ENCODE data around the gene TTLL9. TPM values are rescaled to one million over a fixed set of nuclear protein-coding genes. Genes with fewer than 3 reads are reported as not detected.

TTLL9 gene
- total RNA-seq, 2 experiments from 2014 or later, result not detected

GRCh38 chr20:31984981-31985471 is 114.6 kb downstream of the TTLL9 start:
- no peak overlapping the region for H3K27ac Mint-ChIP-seq
- CTCF ChIA-PET, result interaction anchor here (0.6 kb wide), 1 partner anchor 351 kb away, joined by 3 read pairs; no protein-coding TSS in a partner anchor
- H3K27me3 Mint-ChIP-seq, result peaks cover 7% of the 10 kb centered on the region
- H3K36me3 Mint-ChIP-seq (ENCODE audit: low read depth), result no peaks in the 10 kb centered on the region
- H3K4me1 Mint-ChIP-seq, result no peaks in the 10 kb centered on the region
- POLR2A ChIA-PET, result no interaction called here
- no peak overlapping the region for H3K4me3 Mint-ChIP-seq
- no peak for DNase-seq
- H3K9me3 Mint-ChIP-seq, result no peaks in the 10 kb centered on the region

GRCh38 chr20:31987744-31988143 is 117.3 kb downstream of the TTLL9 start:
- no peaks in the 10 kb centered on the region for H3K4me1 Mint-ChIP-seq
- DNase-seq, result no peak
- peaks cover 10% of the 10 kb centered on the region for H3K27me3 Mint-ChIP-seq
- H3K9me3 Mint-ChIP-seq, result no peaks in the 10 kb centered on the region
- ChIA-PET POLR2A (no interaction called here), CTCF (no interaction called here)
- H3K4me3 Mint-ChIP-seq, result no peak overlapping the region
- H3K27ac Mint-ChIP-seq, result no peak overlapping the region
- H3K36me3 Mint-ChIP-seq (ENCODE audit: low read depth), result no peaks in the 10 kb centered on the region

- H3K27ac Mint-ChIP-seq, result no peak overlapping the region
- no peaks in the 10 kb centered on the region for H3K4me1 Mint-ChIP-seq
- CTCF ChIA-PET, result no interaction called here
- no peak overlapping the region for H3K4me3 Mint-ChIP-seq
- no peaks in the 10 kb centered on the region for H3K9me3 Mint-ChIP-seq
- H3K36me3 Mint-ChIP-seq (ENCODE audit: low read depth), result no peaks in the 10 kb centered on the region
- POLR2A ChIA-PET, result no interaction called here
- no peak for DNase-seq
- H3K27me3 Mint-ChIP-seq, result peaks cover 15% of the 10 kb centered on the region
Observed at GRCh38 chr20:31988430-31989015, 118.1 kb downstream of the TTLL9 start.

GRCh38 chr20:31989030-31989645 is 118.7 kb downstream of the TTLL9 start:
- ChIA-PET CTCF (no interaction called here), POLR2A (no interaction called here)
- H3K4me3 Mint-ChIP-seq, result no peak overlapping the region
- H3K4me1 Mint-ChIP-seq, result no peaks in the 10 kb centered on the region
- no peak for DNase-seq
- H3K36me3 Mint-ChIP-seq (ENCODE audit: low read depth), result no peaks in the 10 kb centered on the region
- H3K27ac Mint-ChIP-seq, result no peak overlapping the region
- peaks cover 21% of the 10 kb centered on the region for H3K27me3 Mint-ChIP-seq
- H3K9me3 Mint-ChIP-seq, result no peaks in the 10 kb centered on the region

- H3K9me3 Mint-ChIP-seq, result no peaks in the 10 kb centered on the region
- no peaks in the 10 kb centered on the region for H3K4me1 Mint-ChIP-seq
- ChIA-PET POLR2A (no interaction called here), CTCF (no interaction called here)
- no peak overlapping the region for H3K4me3 Mint-ChIP-seq
- no peak for DNase-seq
- H3K27me3 Mint-ChIP-seq, result peaks cover 33% of the 10 kb centered on the region
- H3K27ac Mint-ChIP-seq, result no peak overlapping the region
- no peaks in the 10 kb centered on the region for H3K36me3 Mint-ChIP-seq (ENCODE audit: low read depth)
Observed at GRCh38 chr20:31990641-31991338, 120.4 kb downstream of the TTLL9 start.

GRCh38 chr20:31991339-31991705 is 120.9 kb downstream of the TTLL9 start:
- Mint-ChIP-seq H3K27ac (no peak overlapping the region), H3K4me3 (no peak overlapping the region), H3K9me3 (no peaks in the 10 kb centered on the region), H3K27me3 (peaks cover 37% of the 10 kb centered on the region), H3K4me1 (no peaks in the 10 kb centered on the region), H3K36me3 (ENCODE audit: low read depth) (no peaks in the 10 kb centered on the region)
- ChIA-PET POLR2A (no interaction called here), CTCF (no interaction called here)
- no peak for DNase-seq

- Mint-ChIP-seq H3K4me3 (no peak overlapping the region), H3K27me3 (peaks cover 42% of the 10 kb centered on the region), H3K36me3 (ENCODE audit: low read depth) (no peaks in the 10 kb centered on the region), H3K4me1 (no peaks in the 10 kb centered on the region), H3K9me3 (no peaks in the 10 kb centered on the region), H3K27ac (no peak overlapping the region)
- no peak for DNase-seq
- ChIA-PET CTCF (no interaction called here), POLR2A (interaction anchor here (0.8 kb wide), 1 partner anchor 56 kb away, joined by 3 read pairs; no protein-coding TSS in a partner anchor)
Observed at GRCh38 chr20:31992086-31992485, 121.7 kb downstream of the TTLL9 start.

Other genes starting within 250 kb of the TTLL9 start
- gene COX4I2, start 232.7 kb upstream of the TTLL9 start, total RNA-seq, result not detected
- gene BCL2L1, start 147.8 kb upstream of the TTLL9 start, total RNA-seq, result 10 to 100 TPM; 67.7 to 72.5 TPM
- gene TPX2, start 131.3 kb upstream of the TTLL9 start, total RNA-seq, result 100 to 1,000 TPM; 137 to 138 TPM
- under 1 TPM; 0.33 to 0.45 TPM for gene MYLK2, start 51.3 kb upstream of the TTLL9 start, total RNA-seq
- not detected for gene FOXS1, start 25.0 kb upstream of the TTLL9 start, total RNA-seq
- gene DUSP15, start 107 bp upstream of the TTLL9 start, total RNA-seq, result not detected
- gene PDRG1, start 81.4 kb downstream of the TTLL9 start, total RNA-seq, result 10 to 100 TPM; 10.8 TPM
- not detected for gene XKR7, start 97.5 kb downstream of the TTLL9 start, total RNA-seq
- gene CCM2L, start 139.8 kb downstream of the TTLL9 start, total RNA-seq, result not detected
- gene HCK, start 181.6 kb downstream of the TTLL9 start, total RNA-seq, result under 1 TPM; 0.10 to 0.35 TPM
- 10 to 100 TPM; 37.6 to 38.6 TPM for gene TM9SF4, start 239.1 kb downstream of the TTLL9 start, total RNA-seq